Measurements from ENCODE around the gene PAH.
A peak's percentile ranks its signal among the peaks of the same experiment; 100 is the strongest.

Gene PAH

DNA sequence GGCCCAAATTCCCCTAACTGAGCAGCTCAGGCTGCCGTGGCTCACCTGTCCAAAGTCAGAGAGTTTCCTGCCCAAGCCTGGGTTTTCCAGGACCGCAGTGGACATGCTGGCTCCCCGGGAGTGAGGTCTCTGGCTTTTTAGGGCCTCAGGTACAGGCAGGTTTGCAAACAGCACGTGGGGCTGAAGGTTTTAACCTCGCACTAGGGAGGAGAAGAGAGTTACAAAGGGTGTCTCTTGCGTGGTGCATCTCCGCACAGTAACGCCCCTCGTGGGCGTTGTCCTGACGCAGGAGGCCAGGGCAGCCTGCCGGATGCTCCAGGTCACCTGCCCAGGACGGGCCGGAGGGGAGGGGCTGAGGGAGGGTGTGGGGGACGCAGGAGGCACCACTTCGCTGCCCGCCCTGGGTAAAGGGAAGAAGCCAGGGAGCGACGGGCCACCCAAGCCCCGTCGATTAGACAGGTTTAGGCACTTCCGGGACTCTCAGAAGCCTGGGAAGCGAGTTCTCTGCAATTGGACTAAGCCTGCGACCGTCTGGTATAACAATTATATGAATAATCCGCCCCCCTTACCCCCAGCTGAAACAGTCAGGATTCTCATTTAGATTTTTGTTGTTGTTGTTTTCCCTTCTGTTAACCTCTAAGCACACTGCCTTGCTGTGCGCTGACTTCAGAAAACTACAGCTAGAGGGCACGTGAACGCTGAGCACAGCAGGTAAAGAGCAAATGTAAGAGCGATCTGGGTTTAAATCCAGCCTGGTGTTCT is at the start of gene PAH:
TSS of gene PAH (minus strand) at position 219 of the 762 bp plus-strand sequence. CDS start at position 105, 114 bp downstream.
- peak within 1 kb of the TSS; percentile 51 for H3K4me3 ChIP-seq (ENCODE audit: low read depth, low read length)
- DNase-seq (ENCODE audit: low read depth): peak; percentile 47
- TF ChIP-seq, protein P1, sequence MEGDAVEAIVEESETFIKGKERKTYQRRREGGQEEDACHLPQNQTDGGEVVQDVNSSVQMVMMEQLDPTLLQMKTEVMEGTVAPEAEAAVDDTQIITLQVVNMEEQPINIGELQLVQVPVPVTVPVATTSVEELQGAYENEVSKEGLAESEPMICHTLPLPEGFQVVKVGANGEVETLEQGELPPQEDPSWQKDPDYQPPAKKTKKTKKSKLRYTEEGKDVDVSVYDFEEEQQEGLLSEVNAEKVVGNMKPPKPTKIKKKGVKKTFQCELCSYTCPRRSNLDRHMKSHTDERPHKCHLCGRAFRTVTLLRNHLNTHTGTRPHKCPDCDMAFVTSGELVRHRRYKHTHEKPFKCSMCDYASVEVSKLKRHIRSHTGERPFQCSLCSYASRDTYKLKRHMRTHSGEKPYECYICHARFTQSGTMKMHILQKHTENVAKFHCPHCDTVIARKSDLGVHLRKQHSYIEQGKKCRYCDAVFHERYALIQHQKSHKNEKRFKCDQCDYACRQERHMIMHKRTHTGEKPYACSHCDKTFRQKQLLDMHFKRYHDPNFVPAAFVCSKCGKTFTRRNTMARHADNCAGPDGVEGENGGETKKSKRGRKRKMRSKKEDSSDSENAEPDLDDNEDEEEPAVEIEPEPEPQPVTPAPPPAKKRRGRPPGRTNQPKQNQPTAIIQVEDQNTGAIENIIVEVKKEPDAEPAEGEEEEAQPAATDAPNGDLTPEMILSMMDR (IDR thresholded peaks at IDR 0.05; ENCODE audit: insufficient read depth, low read depth, low read length, missing control alignments): peak; percentile 17

DNA sequence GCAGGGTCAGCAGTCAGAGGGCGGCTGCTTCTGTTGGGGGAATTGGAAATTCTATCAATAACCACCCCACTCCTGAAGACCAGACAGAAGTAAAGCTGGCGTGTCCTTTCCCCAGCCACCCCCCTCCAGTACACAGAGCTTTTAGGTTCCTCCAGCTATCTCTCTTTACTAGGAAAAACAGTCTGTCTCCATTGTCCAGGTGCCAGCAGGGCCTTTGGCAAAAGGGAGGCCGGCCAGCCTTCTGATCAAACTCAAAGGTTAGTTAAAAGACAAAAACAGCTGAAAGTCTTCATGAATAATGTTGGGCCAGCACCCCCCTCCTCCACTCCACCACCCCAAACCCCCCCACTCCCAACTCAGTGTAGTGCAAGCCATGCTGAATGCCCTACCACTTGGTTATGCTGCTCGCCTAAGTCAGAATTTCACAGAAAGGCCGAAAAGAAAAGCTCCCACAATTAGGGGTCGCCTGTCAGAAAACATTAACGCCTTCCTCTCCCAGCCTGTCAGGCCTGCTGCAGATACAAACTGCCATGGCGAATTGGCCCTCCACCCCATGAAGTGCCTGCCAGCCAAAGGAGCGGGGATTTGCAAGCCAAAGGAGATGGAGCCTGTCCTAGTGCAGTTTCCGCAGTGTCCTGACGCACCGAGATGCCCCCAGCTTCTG is 49.3 kb upstream of the PAH start:
- H3K4me3 ChIP-seq (ENCODE audit: low read depth, low read length): no peak overlapping the region
- no peak for DNase-seq (ENCODE audit: low read depth)
- TF ChIP-seq, protein P1 (IDR thresholded peaks at IDR 0.05; ENCODE audit: insufficient read depth, low read depth, low read length, missing control alignments): no peak

GRCh38 chr12:102965281-102966155 is 48.5 kb upstream of the PAH start:
- DNase-seq (ENCODE audit: low read depth): no peak
- H3K4me3 ChIP-seq (ENCODE audit: low read depth, low read length): peak overlapping the region; percentile 26
- TF ChIP-seq, protein P1 (IDR thresholded peaks at IDR 0.05; ENCODE audit: insufficient read depth, low read depth, low read length, missing control alignments): no peak

GRCh38 chr12:102964872-102965271 is 47.8 kb upstream of the PAH start:
- peak overlapping the region; percentile 26 for H3K4me3 ChIP-seq (ENCODE audit: low read depth, low read length)
- peak; percentile 33 for DNase-seq (ENCODE audit: low read depth)
- TF ChIP-seq, protein P1 (IDR thresholded peaks at IDR 0.05; ENCODE audit: insufficient read depth, low read depth, low read length, missing control alignments): no peak

DNA sequence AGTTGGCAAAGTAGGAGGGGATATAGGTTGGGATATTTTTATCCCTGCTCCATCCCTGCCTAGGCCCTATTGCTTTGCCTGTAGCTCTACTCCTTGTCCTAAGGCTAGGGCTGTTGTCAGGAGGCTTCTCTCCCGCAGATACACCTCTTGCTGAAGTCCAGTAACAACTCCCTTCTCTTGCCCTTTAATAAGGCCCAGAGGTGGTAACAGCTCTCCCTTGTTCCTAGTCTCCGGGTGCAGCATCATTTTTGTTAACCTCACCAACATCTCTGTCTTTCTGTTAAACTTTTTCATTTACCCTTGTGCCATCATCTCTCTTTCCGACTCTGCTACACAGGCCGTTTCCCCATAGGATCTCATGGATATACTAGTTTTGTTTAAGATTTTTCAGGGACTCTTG is 46.8 kb upstream of the PAH start:
- TF ChIP-seq, protein P1 (IDR thresholded peaks at IDR 0.05; ENCODE audit: insufficient read depth, low read depth, low read length, missing control alignments): no peak
- DNase-seq (ENCODE audit: low read depth): no peak

GRCh38 chr12:102962986-102963385 is 45.9 kb upstream of the PAH start:
- no peak for DNase-seq (ENCODE audit: low read depth)
- H3K4me3 ChIP-seq (ENCODE audit: low read depth, low read length): no peak overlapping the region
- TF ChIP-seq, protein P1 (IDR thresholded peaks at IDR 0.05; ENCODE audit: insufficient read depth, low read depth, low read length, missing control alignments): no peak

More for the DNA sequence above, 46.8 kb upstream of the PAH start:
- no peak overlapping the region for H3K4me3 ChIP-seq (ENCODE audit: low read depth, low read length)
